DMS153 treated with DMSO at 0.1 percent for 48 hours (cell line): Measurements from ENCODE around the gene HMCN2.

Source experiments
- DNase-seq: peaks from one replicate; lab custom pipeline; 2025; ENCODE audit not compliant: unreplicated experiment; lab: John Stamatoyannopoulos, UW

HMCN2 gene

DNA sequence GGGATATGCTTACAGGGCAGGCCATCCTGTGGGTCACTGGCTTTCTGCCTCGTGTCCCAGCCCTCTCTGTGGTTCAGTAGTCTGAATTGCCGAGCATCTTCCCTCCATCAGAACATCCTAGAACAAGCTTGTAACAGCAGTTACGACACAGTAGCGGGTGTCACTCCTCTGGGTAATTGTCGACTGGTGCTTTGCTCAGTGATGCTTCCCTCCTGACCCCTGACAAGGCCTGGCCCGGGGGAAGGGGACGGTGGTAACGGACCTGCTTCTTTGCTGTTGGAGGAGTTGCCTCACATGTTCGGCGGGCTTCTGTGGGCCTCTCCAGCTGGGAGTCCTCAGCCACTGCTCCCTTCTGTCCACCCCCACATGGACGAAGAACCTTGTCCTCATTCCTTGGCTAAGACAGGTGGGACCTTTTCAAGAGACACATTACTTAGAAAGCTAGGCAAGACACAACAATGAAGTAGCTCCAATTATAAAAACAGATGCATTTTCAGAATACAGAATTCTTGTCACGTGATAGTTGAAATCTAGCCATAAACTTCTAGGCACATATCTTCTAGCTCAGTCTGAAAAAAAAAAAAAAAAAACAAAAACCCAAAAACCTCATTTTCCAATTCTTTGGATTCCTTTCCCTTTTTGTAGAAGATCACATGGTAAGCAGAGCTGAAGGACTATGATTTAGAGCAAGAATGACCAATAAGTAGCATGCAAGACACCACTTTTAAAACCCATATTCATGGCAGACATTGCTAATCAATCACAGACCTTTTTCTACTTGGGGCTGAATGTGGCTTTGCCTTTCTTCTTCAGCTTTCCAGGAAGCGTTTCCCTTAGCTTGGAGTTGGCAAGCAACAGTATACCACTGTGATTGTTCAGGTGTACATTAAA, 25.0 kb downstream of the HMCN2 start:
- DNase-seq = no peak

DNA sequence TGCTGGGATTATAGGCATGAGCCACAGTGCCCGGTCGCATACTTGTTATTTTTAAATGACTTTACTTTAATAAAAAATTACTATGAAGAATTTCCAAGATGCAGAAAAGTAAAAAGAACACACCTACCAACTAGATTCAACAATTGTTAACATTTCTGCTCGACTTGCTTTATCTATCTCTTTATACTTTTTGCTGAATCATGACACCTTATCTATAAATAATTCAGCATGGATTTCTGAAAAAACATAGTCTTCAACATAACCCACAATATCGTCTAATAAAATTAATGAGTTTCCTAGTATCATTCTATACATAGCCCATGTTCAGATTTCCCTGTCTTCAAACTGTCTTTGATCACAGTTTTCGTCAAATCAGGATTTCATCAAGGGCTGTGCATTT, 25.9 kb downstream of the HMCN2 start:
- no peak for DNase-seq

DNA sequence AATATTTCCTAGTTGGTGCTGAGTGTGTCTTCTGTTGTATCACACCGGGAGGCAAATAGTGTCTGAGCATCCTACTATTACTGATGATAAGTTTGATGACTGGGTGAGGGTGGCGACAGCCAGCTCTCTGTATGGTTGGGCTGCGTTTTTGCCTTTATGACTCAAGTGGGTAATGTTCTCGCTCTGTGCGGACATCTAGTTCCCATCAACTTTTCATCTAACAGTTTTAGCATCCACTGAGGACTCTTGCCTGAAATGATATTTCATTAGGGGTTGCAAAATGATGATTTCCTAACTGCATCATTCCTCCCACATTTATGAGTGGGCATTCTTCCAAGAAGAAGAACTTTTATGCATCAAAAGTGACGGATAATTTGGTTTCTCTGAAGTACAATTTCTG, 26.5 kb downstream of the HMCN2 start:
- no peak for DNase-seq

DNA sequence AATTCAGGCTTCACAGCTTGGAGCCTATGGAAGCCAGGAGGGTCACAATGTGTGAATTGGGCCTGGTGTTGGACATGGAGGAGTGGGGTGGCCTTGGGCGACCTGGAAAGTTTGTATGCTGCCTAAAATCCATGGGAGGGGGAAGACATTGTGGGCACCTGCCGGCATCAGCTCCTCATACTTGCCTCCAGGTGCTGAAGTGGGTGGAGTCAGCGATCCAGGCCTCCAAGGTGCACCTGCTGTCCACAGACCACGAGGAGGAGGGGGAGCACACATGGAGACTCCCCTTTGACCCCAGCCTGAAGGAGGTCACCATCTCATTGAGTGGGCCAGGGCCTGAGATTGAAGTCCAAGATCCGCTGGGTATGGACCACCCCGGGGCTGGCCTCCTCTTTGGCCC, 29.1 kb downstream of the HMCN2 start:
- no peak for DNase-seq

DNA sequence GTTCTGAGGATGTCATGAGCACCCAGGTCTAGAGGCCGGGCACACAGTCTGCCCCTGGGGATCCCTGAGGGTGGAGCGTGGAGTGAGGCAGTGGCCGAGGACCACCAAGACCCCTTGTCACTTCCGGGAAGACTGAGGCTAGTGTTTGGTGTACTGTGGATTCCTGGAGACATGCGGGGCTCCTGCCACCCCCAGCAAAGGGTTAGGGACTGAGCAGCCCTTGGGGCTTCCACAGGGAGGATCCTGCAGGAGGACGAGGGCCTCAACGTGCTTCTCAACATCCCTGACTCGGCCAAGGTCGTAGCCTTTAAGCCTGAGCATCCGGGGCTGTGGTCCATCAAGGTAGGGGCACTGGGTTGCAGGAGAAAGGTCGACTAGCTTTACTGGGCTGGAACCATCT, 29.9 kb downstream of the HMCN2 start:
- no peak for DNase-seq

DNA sequence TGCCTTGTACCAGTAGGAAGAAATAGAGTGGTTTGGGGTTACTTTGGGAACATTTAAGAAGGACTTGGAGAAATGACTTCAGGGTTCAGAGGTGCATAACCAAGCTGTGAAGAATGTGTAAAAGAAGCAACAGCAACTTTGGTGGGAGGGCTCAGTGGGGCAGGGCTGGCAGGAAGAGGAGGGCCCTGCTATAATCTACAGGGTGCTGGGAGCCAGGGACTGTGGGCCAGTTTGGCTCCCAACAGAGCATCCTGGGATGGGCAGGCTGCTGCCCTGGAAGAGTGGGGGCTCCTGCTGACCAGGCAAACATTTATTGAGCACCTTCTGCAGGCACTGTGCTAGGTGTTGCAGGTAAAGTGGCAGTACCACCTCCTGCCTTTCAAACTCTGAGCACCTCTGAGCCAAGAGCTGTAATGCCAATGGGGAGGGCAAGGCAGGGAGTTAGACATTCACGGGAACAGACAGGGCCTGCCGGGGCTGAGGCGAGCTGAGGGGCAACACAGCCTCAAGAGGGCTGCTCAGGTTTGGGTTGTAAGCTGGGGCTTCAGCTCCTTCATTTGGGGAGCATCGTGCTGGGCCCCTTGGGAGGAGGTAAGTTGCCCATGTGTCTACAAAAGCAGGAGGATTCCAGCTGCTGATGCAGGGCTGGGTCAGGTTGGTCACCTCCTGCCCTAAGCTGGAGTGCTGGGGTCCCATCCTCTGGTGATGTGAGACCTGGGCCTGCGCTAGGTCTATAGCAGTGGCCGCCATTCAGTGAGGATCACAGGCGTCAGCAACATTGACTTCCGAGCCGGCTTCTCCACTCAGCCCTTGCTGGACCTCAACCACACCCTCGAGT, 30.6 kb downstream of the HMCN2 start:
- no peak for DNase-seq

DNA sequence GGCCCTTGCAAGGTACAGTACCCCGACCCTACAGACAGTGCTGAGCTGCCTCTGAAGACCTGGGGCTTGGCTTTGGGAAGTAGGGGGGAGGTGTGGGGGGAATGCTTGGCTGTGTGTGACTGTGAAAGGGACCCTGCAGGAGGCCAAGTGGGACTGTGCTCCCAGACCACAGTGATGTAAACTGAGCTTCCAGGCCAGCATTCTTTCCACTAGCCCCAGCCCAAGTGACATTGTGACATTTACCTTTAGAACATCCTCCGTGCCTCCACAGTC, 31.2 kb downstream of the HMCN2 start:
- DNase-seq = no peak

DNA sequence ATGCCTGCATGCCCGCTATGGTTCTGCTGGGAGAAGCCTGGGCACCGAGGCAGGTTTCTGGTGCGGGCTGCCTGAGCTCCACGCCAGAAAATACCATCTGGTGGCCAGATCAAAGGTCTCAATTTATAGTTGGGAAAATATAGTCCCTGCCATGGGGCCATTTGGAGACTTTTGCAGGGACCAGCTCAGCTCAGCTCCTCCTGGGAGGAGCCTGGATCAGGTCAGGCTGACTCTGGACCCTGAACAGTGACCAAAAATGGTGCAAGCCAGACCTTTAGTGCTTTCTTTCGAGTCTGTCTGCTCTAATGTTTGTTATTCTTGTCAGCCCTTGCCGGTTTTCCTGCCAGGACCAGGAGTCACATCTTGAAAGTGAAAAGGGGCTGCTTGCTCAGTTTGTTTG, 31.8 kb downstream of the HMCN2 start:
- no peak for DNase-seq

DNA sequence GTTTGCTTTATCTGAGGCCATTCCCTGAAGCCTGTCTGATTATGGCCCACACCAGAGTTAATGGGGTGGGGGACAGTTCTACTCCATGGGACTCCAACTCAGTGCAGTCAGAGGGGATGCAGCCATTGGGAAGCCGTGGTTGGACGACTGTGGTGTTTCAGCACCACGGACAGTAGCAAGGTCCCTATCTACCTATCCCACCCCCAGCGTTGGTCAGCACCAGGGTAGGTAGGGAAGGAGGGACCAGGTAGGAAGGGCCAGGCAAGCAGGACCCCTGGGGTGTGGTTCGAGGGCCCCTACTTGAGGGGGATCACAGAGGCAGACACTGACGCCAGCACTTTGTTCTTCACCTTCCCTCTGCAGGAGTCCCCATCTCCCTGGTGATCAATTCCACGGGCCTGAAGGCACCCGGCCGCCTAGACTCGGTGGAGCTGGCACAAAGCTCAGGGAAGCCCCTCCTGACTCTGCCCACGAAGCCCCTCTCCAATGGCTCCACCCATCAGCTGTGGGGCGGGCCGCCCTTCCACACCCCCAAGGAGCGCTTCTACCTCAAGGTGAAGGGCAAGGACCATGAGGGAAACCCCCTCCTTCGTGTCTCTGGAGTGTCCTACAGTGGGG, 33.2 kb downstream of the HMCN2 start:
- no peak for DNase-seq

DNA sequence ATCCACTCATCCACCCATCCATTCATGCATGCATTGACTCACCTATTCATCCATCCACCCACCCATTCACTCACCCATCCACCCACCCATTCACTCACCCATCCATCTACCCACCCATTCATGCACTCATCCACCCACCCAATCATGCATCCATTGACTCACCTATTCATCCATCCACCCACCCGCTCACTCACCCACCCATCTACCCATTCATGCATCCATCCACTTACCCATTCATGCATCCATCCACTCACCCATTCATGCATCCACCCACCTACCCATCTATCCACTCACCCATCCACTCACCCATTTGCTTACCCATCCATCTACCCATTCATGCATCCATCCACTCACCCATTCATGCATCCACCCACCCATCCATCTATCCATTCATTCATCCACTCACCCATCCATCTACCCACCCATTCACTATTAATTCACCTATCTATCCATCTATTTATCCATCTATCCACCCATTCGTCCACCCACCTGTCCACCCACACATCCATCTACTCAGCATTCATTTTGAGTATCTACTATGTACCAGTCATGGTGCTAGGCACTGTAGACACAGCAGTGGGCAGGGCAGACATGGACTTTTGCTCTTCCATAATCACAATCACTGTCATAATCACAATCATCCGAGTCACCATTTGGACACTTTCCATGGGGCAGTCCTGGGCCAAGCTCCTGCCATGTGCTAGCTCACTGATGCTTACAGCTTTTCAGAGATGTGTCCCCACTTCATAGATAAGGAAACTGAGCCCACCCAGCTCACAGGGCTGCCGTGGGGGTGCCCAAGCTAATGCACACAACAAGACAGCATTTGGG, 34.4 kb downstream of the HMCN2 start:
- DNase-seq = no peak

DNA sequence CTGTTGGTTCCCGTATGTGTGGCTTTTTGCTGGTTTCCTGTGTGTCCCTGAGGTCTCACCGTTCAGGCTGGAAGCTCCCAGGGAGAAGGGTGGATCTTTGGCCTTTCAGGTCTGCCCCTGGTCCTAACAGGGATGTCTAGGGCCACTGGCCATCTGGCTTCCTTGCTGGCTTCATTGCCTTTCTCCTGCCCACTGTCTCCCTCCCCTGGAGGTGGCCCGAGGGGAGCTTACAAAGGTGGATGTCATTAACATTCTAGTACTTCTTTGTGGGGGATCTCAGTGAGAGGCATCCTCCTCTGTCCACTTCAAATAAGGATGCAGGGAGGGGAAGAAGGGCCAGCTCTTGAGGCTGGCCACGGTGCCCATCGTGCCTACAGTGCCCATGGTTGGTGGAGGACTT, 35.2 kb downstream of the HMCN2 start:
- no peak for DNase-seq

DNA sequence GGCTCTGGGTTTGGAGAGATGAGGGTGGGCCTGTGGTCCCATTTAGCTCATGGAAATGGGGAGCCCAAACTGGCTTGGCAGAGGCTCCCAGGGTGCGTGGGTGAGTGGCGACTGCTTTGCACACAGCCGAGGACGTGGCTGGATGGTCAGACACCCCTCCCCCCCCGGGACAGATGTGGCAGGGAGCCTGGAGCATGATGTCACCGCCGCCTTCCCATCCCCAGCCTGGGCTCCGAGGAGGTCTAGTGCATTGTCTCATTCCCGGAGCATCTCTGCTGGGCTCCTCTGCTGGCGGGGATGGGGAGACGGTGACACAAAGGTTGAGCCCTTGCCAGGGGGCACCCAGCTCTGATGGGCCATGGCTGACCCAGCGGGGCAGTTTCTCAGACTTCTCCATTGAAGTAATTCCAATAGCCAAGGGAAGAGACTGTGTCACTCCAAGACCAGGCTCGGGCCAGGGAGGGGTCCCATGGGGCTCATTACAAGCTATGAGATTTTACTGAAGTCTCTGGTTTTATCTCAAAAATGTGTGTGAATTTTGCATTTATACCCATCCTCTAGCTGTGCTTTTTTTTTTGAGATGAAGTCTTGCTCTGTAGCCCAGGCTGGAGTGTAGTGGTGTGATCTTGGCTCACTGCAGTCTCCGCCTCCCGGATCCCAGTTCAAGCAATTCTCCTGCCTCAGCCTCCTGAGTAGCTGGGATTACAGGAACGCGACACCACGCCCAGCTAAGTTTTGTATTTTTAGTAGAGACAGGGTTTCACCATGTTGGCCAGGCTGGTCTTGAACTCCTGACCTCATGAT, 36.1 kb downstream of the HMCN2 start:
- no peak for DNase-seq

DNA sequence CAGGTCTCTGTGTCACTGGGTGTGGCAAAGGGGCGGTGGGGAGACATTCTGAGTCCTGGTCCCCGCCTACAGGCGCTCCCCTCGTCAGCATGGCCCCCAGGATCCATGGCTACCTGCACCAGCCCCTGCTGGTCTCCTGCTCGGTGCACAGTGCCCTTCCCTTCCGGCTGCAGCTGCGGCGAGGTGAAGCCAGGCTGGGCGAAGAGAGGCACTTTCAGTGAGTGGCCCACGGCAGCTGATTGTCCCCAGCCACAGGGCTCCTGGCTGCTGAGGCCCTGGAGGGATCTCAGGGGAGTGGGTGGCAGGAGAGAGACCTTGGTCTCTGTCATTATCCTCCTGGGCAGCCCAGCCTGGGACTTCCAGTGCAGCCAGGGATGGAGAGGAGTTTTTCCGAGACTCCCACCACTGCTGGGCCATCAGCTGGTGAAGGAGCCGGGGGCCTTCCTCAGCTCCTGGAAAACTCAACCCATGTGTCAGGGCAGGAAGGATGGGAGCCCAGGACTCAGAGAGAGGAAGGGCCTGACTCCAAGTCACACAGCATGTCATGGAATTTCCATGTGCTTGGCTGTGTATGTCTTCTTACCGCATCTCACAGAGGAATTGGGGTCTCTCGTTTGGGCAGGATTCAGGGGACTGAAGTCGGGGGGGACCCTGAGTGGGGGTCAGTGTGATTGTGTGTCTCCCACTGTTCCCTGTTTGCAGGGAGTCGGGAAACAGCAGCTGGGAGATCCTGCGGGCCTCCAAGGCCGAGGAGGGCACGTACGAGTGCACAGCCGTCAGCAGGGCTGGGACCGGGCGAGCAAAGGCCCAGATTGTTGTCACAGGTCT, 37.4 kb downstream of the HMCN2 start:
- no peak for DNase-seq

DNA sequence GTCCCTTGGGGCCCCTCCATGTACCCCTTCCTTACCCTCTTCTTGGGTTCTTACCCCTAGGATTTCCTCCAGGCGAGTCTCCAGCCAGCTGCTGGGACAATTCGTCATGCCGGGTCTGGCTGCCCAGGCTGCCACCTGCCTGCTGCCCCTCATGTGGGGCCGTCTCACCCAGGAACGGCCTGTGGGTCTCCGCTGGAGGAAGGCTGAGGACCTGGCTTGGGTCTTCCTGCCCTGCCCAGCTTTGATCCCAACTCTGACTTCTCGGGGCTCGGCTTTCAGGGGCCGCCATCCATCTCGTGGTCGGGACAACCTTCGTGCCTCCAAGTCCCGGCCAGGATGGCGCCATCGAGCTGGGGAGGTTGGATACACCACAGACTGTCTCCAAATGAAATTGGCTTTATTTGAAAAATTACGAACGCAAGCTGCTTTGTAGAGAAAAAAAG, 38.1 kb downstream of the HMCN2 start:
- no peak for DNase-seq

DNA sequence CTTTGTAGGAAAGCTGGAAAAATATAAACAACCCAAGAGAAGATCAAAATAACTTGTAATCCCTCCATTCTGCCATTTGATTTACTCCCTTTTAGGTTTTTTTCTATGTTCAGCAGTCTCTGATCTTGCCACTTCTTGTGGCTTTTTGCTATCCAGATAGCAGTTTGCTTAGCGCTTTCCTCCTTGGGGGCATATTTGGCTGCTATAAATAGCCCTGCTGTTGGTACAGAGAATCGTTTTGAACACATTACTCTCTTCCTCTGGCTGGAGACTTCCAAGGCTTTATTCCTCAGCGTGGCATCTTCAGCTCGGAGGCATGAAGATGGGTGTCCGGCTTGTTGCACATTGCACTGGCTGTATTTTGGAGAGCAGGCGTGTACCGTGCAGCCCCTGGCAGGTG, 38.6 kb downstream of the HMCN2 start:
- no peak for DNase-seq

DNA sequence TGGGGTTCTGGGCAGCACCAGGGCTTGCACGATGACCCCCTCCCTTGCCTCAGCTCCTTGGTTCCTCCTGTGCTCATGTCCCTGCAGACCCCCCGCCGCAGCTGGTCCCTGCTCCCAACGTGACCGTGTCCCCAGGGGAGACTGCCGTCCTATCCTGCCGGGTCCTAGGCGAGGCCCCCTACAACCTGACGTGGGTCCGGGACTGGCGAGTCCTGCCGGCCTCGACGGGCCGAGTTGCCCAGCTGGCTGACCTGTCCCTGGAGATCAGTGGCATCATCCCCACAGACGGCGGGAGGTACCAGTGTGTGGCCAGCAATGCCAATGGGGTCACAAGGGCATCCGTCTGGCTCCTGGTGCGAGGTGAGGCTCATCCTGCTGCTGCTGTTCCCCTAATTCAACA, 39.1 kb downstream of the HMCN2 start:
- no peak for DNase-seq

DNA sequence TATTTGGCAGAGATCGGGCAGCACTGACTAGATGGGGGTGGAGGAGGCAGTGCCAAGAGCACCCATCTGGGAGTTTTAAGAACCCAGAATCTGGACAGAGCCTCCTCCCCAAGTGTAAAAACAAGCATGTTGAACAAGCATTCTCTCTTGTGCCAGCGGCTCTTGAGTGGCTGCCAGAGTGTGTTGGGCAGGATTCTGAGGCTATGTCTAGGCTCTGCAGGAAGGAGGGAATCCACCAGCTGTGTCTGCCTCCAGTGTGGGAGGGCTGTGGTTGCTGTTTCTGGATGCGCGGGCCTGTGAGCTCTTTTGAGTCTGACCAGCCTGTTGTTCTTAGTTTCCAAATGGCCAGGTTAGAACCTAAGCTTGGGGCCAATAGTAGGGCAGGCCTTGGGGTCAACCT, 39.8 kb downstream of the HMCN2 start:
- no peak for DNase-seq

DNA sequence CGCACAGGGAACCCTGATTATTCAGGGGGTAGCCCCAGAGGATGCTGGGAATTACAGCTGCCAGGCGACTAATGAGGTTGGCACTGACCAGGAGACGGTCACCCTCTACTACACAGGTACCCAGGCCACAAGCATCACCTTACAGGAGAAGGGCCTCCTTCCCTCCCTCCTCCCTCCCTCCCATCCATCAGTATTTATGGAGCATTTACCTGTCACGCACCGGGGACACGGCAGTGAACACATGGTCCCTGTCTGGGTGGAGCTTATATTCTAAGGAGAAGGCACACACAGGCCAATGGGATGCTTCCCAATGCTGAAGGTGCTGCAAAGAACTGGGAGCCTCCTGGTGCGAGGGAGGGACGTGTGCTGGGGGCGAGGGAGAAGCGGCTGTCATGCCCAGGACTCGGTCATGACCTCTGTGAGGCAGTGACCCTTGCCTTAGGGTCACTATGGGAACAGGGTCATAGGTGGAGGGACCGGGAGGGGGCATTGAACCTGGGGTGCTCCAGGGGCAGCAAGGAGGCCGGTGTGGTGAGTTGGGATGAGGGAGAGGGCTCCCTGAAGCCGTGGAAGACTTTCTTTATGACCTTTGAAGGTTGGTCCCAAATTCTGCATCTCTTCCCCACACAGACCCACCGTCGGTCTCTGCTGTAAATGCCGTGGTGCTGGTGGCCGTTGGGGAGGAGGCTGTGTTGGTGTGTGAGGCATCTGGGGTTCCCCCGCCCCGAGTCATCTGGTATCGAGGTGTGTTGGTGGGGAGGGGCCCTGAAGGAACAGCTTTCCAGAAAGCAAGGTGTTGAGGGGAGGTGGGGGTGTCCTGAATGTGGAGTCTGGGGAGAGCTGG, 41.5 kb downstream of the HMCN2 start:
- DNase-seq = no peak

DNA sequence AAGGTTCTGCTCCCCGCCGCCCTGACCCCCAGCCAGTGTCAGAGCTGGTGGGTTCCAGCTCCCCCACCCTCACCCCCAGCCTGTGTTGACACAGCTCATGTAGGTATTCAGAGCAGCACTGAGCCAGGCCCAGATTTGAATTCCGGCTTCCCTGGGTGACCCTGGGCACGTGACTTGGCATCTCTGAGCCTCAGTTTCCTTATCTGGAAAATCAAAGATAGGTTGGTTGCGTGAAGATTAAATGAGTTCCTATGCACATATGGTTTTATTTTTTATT, 42.0 kb downstream of the HMCN2 start:
- no peak for DNase-seq
